22Rv1 (cell line): Measurements from ENCODE around the gene CEP57.

Experiments used
- H3K27ac ChIP-seq: fragments of 450-650 bp; 2 replicates; pipeline ENCODE4 v1.5.1; 2017
- ZFX ChIP-seq: fragments of 450-650 bp; IDR thresholded peaks from 2 replicates; pipeline ENCODE4 v1.6.1; 2017; ENCODE audit warnings: antibody characterized with exemption, borderline replicate concordance
- TF ChIP-seq, protein P1 (sequence below): fragments of 450-650 bp; IDR thresholded peaks from 2 replicates; pipeline ENCODE4 v1.5.1; 2017; ENCODE audit warnings: mild to moderate bottlenecking

Gene CEP57

DNA sequence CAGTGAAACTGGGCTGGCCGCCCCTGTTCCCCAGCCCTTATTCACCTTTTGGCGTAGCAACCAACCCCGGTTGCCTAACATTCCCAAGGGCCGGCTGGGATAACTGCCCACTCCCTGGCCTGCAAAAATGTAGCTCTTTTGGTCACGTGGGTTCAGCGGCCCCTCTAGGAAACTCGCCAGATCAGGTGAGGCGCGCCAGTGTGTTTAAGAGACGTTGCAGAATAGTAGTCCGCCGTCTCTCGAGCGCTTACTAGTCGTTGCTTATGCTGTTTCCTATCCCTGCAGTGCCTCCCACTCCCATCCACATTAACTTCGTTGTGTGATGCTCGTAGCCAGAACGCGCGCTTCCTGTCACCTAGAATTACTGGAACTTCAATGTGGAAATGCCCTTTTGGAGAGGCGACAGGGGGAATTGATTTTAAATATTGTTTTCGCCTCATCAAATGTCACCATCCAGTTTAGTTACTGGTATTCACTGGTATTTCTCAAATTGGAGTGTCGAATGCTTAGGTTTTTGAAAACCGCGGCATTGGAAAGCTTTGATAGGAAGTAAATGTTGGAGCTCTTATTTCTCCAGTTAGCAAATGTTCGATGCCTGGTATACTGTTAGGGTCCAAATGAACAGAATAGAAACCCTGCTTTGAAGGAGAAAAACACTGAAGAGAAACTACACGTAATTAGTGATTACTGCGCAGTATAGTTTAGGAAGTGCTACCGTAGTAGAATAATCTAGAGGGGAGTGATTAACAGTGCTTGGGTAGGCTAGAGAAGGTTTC, 823 bp downstream of the CEP57 start:
- TF ChIP-seq, protein P1, sequence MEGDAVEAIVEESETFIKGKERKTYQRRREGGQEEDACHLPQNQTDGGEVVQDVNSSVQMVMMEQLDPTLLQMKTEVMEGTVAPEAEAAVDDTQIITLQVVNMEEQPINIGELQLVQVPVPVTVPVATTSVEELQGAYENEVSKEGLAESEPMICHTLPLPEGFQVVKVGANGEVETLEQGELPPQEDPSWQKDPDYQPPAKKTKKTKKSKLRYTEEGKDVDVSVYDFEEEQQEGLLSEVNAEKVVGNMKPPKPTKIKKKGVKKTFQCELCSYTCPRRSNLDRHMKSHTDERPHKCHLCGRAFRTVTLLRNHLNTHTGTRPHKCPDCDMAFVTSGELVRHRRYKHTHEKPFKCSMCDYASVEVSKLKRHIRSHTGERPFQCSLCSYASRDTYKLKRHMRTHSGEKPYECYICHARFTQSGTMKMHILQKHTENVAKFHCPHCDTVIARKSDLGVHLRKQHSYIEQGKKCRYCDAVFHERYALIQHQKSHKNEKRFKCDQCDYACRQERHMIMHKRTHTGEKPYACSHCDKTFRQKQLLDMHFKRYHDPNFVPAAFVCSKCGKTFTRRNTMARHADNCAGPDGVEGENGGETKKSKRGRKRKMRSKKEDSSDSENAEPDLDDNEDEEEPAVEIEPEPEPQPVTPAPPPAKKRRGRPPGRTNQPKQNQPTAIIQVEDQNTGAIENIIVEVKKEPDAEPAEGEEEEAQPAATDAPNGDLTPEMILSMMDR, result no peak
- TF ChIP-seq ZFX, result no peak
- peak overlapping the region; percentile 96 for H3K27ac ChIP-seq

DNA sequence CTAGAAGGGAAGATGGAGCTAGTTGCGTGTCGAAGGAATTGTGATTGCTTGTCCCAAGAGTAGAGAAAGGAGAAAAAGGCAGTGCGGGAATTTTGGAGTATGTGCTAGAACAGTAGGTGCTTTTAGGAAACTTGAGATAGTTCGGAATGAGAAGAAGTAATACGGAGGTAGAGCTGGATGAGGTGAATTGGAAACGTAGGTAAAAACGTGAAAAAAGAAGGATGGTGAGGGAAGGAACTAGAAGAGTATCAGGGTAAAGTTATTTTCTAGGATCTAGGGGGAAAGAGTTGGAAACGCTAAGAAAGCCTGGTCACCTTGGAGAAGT, 1.4 kb downstream of the CEP57 start:
- TF ChIP-seq, protein P1, result no peak
- no peak for TF ChIP-seq ZFX
- H3K27ac ChIP-seq, result peak overlapping the region; percentile 96; the same call in 1 of the 2 replicates

DNA sequence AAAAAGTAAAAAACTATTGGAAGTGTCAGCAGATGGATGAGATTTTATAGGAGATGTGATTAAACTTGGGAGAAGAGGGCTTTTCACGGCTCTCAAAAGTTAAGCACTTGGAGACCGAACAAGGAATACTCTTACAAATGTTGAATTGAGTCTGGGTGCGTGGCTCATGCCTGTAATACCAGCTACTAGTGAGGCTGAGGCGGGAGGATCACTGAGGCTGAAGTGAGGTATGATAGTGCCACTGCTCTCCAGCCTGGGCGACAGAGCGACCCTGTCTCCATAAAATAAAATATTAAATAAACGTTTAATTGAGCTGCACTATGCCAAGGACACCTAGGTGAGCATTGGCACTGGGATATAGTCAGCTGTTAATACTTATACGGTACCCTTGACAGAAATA, 1.9 kb downstream of the CEP57 start:
- no peak overlapping the region for H3K27ac ChIP-seq
- TF ChIP-seq ZFX, result no peak
- TF ChIP-seq, protein P1, result no peak

DNA sequence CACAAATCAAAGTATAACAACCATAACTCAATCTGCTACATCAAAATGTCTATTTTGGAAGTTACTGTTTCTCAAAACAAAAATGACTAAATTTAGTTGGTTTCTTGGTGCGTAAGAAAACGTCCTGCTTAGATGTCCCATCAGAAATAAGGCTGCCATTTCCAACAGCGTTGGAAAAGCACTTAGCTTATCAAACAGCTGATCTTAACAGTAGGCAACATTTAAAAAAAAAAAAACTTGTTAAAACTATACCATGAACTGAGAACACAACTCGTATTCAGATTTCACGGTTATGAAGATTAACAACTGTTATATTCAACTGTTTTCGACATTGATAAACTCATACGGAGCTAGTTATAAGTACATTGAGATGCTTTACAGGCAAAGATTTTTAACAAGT, 2.4 kb downstream of the CEP57 start:
- no peak for TF ChIP-seq ZFX
- TF ChIP-seq, protein P1, result no peak

DNA sequence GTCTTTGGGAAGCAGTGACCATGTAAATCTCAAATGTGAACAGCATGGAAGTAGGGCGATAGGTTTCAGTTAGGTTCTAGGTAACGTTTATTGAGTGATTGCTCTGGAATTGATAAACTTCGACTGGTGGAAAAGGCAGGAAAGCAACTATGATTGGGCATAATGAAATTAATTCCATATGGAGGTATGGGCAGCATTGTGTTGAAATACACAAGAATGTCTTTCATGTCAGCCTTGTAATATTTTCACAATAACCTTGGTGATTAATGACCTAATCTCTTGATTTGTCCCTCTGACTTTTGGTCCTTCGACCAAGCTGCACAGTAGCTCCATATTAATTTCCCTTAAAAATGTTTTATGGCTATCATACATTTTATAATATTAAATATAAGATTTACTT, 2.8 kb downstream of the CEP57 start:
- H3K27ac ChIP-seq, result no peak overlapping the region
- TF ChIP-seq, protein P1, result no peak
- TF ChIP-seq ZFX, result no peak

More for the DNA sequence above, 2.4 kb downstream of the CEP57 start:
- no peak overlapping the region for H3K27ac ChIP-seq

DNA sequence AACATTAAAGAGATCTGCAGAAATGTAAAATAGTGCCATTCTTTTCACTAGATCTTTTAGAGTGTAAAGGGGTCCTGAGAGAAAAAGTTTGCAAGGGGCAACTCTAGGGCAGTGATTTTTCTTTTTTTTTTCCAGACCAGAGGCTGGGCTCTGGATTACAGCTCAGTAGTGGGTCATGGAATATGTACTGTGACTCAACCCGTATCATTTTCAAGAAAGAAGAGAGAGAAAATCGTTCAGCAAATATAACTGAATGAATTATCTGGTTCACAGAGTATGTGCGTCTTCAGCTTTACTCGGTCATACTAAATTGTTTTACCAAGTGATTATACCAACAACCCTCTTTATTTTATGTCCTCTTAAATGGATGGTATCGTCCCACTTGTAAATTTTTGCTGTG, 3.8 kb downstream of the CEP57 start:
- no peak overlapping the region for H3K27ac ChIP-seq
- TF ChIP-seq ZFX, result no peak
- TF ChIP-seq, protein P1, result no peak

DNA sequence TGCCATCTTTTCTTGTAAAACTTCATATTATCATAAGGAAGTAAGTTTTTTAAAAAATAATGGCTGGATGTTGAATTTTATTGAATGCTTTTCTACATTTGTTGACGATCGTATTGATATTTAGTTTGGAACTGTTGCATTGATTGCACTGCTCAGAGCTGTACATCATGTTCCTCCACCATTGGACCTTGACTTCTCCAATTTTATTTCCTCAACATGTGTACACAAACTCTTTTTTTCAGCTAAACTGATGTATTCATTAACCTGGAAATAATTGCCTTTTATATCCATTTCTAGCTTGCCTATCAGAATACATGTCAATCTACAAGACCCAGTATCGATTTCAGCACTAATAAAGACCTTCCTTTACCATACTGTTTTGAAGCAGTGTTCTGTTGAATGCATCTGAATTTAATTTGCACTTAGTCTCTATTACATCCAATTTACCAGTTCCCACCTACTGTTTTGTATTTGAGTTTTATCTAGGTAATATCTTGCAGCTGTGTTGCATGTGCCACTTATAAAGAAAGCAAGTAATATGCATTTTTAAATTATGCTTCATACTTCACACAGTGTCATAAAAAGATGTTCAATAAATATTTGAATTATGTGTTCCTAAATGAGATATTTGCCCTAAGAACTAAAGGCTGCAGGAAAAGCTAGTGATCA, 5.5 kb downstream of the CEP57 start:
- TF ChIP-seq, protein P1, result no peak
- no peak for TF ChIP-seq ZFX
- H3K27ac ChIP-seq, result no peak overlapping the region
